ENCODE data around the gene C8B.

GRCh38 chr1:56904663-56905397 lies 61.0 kb downstream of the C8B start:
- TF ChIP-seq POLR2AphosphoS5 (IDR thresholded peaks at IDR 0.05) (no peak), CTCF (IDR thresholded peaks at IDR 0.05; ENCODE audit: poor library complexity, severe bottlenecking) (no peak), MXI1 (conservative IDR thresholded peaks at IDR 0.05; ENCODE audit: poor library complexity, severe bottlenecking) (no peak), EZH2 (IDR thresholded peaks at IDR 0.05; ENCODE audit: borderline replicate concordance, insufficient read depth, low read length, poor library complexity, severe bottlenecking) (no peak)
